ENCODE measurements around the gene CDKAL1.

DNA sequence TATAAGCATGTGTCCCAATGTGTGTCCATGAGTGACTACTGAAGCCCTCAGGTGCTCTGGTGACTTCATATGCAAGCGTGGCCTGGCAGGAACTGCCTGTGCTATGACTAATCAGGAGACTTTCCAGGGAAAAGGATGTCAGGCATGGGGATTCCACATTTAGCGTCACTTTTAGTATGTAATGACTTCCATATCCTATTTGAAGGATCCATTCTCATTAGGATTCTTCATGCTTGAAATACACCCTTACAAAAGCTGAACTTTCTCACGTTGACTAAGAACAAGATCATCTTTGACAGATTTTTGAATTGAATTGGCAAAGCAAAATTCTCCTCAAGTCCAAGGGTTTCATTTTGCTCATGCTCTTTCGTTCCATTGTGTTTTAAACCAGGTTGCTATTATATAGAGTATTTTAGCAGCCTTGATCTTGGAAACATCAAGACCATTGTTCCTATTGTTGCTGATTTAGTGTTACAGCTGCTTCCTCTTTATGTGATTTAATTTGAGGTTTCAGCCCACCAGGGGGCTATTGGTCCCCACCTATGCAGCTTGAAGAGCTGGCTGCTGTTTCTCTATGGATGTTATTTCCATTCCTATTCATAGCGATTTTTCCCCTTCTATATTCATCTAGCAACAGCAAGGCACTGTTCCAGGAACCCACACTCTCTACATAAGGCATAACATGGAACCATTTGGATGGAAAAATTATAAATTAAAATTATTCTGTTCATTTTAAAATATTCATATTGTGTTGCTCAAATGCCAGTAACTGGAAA is 418.6 kb downstream of the CDKAL1 start:
- TF ChIP-seq, protein P1, sequence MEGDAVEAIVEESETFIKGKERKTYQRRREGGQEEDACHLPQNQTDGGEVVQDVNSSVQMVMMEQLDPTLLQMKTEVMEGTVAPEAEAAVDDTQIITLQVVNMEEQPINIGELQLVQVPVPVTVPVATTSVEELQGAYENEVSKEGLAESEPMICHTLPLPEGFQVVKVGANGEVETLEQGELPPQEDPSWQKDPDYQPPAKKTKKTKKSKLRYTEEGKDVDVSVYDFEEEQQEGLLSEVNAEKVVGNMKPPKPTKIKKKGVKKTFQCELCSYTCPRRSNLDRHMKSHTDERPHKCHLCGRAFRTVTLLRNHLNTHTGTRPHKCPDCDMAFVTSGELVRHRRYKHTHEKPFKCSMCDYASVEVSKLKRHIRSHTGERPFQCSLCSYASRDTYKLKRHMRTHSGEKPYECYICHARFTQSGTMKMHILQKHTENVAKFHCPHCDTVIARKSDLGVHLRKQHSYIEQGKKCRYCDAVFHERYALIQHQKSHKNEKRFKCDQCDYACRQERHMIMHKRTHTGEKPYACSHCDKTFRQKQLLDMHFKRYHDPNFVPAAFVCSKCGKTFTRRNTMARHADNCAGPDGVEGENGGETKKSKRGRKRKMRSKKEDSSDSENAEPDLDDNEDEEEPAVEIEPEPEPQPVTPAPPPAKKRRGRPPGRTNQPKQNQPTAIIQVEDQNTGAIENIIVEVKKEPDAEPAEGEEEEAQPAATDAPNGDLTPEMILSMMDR (IDR thresholded peaks at IDR 0.05; ENCODE audit: borderline replicate concordance, extremely low read depth, low read length, poor library complexity, severe bottlenecking): no peak
- TF ChIP-seq EZH2 (IDR thresholded peaks at IDR 0.05; ENCODE audit: borderline replicate concordance, low read depth, low read length, severe bottlenecking): no peak

Data from DND-41 (cell line).